ENCODE data around the gene PRICKLE2.

PRICKLE2 gene

DNA sequence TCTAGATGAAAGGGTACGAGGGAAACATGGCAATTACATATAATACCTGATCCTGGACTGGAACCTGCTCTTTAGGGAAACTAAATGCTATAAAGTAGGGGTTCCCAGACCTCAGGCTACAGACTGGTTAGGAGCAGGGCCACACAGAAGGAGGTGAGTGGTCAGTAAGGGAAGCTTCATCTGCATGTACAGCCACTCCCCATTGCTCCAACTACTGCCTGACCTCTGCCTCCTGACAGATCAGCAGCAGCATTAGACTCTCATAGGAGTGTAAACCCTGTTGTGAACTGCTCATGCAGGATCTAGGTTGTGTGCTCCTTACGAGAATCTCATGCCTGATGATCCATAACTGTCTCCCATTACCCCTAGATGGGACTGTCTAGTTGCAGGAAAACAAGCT is 123.1 kb downstream of the PRICKLE2 start:
- TF ChIP-seq, protein P1, sequence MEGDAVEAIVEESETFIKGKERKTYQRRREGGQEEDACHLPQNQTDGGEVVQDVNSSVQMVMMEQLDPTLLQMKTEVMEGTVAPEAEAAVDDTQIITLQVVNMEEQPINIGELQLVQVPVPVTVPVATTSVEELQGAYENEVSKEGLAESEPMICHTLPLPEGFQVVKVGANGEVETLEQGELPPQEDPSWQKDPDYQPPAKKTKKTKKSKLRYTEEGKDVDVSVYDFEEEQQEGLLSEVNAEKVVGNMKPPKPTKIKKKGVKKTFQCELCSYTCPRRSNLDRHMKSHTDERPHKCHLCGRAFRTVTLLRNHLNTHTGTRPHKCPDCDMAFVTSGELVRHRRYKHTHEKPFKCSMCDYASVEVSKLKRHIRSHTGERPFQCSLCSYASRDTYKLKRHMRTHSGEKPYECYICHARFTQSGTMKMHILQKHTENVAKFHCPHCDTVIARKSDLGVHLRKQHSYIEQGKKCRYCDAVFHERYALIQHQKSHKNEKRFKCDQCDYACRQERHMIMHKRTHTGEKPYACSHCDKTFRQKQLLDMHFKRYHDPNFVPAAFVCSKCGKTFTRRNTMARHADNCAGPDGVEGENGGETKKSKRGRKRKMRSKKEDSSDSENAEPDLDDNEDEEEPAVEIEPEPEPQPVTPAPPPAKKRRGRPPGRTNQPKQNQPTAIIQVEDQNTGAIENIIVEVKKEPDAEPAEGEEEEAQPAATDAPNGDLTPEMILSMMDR (IDR thresholded peaks at IDR 0.05; ENCODE audit: control extremely low read depth, extremely low read depth, low read depth, missing control alignments) = no peak
- ChIA-PET CTCF (no interaction called here), POLR2A (no interaction called here)
- DNase-seq (ENCODE audit: extremely low spot score) = no peak

DNA sequence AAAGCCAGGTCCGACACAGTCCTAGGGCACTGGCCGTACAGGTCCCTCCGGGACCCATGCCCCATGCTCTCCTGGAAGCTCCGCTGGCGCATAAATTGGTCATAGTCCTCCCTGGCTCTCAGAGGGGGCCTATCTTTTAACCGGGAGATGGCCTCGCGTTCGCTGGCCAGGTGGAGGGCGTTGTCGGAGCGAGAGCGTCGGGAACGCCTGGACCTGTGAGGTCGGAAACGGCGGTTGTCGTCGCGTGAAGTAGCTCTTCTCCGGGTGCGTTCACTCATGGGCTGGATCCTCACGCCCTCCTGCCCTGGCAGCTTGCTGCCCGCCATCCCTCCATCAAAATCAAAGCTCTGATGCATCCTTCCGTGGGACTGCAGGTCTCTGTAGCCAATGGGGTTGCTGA is 126.0 kb downstream of the PRICKLE2 start:
- ChIA-PET CTCF (interaction anchor here (1.0 kb wide), 1 partner anchor 20 kb away, joined by 3 read pairs; no protein-coding TSS in a partner anchor), POLR2A (no interaction called here)
- TF ChIP-seq, protein P1 (IDR thresholded peaks at IDR 0.05; ENCODE audit: control extremely low read depth, extremely low read depth, low read depth, missing control alignments) = no peak
- DNase-seq (ENCODE audit: extremely low spot score) = no peak

DNA sequence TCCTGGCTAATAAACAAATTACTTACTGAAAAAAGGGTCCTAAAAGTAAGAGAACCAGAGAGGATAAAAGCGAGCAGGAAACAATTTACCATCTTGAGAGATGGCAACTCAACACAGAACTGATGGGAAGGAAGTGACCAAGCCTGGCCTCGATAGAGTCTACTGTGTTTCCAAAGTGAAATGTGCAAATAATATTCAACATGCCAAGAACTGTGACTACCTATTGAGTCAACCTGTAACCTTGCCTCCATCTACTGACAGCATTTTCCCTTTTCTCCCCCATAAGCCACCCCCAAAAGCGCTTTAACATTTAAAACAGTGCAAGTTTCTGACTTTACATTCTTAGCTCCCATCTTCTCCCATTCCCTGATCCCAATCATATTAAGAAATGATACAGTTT is 126.6 kb downstream of the PRICKLE2 start:
- ChIA-PET POLR2A (no interaction called here), CTCF (no interaction called here)
- TF ChIP-seq, protein P1 (IDR thresholded peaks at IDR 0.05; ENCODE audit: control extremely low read depth, extremely low read depth, low read depth, missing control alignments) = no peak

DNA sequence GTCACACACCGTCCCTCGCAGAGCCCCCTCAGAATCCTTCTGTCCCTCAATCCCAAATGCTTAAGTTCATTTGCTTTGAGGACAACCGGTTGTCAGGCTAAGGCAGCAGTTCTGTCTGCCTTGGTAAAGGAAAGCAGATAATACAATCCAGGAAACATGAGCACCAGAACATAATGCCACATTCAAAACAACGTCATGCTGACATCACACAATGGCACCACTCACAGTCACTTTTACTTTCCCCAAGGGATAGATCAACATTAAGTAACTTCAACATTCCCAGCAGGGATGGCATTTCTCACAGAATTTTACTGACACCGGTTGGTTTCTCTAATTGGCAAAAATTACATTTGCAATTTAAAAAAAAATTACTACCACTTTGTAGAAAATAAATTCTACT is 127.3 kb downstream of the PRICKLE2 start:
- POLR2A ChIA-PET = no interaction called here
- no peak for DNase-seq (ENCODE audit: extremely low spot score)
- TF ChIP-seq, protein P1 (IDR thresholded peaks at IDR 0.05; ENCODE audit: control extremely low read depth, extremely low read depth, low read depth, missing control alignments) = no peak
- CTCF ChIA-PET = no interaction called here

More for the DNA sequence above, 126.6 kb downstream of the PRICKLE2 start:
- no peak for DNase-seq (ENCODE audit: extremely low spot score)

GRCh38 chr3:64095802-64096201 is 129.5 kb downstream of the PRICKLE2 start:
- CTCF ChIA-PET = interaction anchor here (0.9 to 1.2 kb wide), 2 partner anchors 9 to 11 kb away, joined by 3 read pairs; no protein-coding TSS in a partner anchor
- POLR2A ChIA-PET = no interaction called here
- TF ChIP-seq, protein P1 (IDR thresholded peaks at IDR 0.05; ENCODE audit: control extremely low read depth, extremely low read depth, low read depth, missing control alignments) = no peak
- no peak for DNase-seq (ENCODE audit: extremely low spot score)

GRCh38 chr3:64094713-64095079 is 130.6 kb downstream of the PRICKLE2 start:
- CTCF ChIA-PET = no interaction called here
- TF ChIP-seq, protein P1 (IDR thresholded peaks at IDR 0.05; ENCODE audit: control extremely low read depth, extremely low read depth, low read depth, missing control alignments) = no peak
- POLR2A ChIA-PET = no interaction called here
- DNase-seq (ENCODE audit: extremely low spot score) = no peak
